ENCODE data around the gene PPP1R13L. TPM values are rescaled to one million over a fixed set of nuclear protein-coding genes. Genes with fewer than 3 reads are reported as not detected.

Gene PPP1R13L, protein sequence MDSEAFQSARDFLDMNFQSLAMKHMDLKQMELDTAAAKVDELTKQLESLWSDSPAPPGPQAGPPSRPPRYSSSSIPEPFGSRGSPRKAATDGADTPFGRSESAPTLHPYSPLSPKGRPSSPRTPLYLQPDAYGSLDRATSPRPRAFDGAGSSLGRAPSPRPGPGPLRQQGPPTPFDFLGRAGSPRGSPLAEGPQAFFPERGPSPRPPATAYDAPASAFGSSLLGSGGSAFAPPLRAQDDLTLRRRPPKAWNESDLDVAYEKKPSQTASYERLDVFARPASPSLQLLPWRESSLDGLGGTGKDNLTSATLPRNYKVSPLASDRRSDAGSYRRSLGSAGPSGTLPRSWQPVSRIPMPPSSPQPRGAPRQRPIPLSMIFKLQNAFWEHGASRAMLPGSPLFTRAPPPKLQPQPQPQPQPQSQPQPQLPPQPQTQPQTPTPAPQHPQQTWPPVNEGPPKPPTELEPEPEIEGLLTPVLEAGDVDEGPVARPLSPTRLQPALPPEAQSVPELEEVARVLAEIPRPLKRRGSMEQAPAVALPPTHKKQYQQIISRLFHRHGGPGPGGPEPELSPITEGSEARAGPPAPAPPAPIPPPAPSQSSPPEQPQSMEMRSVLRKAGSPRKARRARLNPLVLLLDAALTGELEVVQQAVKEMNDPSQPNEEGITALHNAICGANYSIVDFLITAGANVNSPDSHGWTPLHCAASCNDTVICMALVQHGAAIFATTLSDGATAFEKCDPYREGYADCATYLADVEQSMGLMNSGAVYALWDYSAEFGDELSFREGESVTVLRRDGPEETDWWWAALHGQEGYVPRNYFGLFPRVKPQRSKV
- 1.6 and 1.7 TPM in 2 replicates for total RNA-seq

DNA sequence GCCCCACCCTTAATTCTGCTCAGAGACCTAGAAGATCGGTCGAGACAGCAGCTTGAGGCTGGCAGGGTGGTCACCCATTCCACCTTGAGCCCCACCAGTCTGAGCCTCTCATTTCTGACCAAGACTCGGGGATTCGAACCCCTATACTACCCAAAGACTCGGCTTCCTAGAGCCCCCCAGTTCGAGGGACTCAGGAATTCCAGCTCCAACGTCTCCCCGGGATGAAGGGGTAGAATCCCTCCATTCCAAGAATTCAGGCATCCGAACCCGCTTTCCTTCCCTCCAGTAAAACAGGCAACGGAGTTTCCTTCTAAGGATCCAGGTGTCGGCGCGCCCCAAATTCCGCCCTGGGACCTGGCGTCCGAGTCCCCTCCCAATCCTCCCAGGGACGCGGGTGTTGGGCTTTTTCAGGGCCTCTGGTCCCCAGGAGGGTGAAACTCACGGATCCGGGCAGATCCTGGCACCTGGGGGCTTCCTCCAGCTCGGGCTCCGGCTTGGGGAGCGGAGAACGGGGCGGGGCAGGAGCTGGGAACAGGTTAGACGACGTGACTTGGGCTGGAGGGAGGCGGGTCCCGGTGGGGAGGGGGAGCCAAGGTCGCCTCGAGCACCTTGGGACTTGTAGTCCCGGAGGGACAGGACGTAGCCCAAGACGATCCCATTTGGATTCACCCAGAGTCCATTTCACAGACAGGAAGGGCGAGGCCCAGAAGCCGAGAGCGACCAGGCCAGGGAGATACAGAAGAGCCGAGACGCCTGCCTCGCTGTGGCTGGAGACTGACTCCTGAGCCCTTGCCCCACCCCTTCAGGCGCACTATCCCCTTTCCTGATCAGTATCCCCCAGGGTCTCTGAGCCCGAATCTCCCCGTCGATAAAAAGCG, at the start of gene PPP1R13L:
TSS of gene PPP1R13L (minus strand) at position 513 of the 878 bp plus-strand sequence. CDS start 6,751 bp downstream, outside the sequence.

DNA sequence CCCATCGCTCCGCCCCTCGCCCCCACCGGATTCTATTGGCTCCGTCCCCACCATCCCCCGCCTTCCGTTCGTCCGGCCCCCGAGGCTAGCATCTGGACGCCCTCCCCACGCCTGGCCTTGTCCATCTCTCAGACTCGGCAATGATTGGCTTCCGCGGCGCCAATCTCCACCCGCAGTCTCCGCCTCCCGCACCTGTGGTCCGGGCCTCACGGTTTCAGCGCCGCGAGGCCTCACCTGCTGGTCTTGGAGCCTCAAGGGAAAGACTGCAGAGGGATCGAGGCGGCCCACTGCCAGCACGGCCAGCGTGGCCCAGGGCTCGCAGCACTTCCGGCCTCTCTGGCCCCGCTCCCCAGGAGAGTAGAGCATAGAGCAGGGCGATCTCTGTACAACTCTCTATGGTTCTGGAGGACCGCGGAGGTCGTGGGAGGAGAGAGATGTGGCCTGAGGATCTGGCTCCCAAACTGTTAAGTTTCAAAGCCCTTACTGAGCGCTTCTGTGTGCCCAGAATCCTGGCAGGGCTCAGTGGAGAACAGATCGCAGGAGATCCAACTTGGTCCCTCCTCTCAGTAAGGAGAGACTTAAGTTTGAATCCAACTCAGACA, 18.8 kb upstream of the PPP1R13L start, which contains the start of gene ERCC1:
TSS of gene ERCC1 (minus strand) at position 329 of the 602 bp plus-strand sequence. CDS start 543 bp downstream, outside the sequence.

DNA sequence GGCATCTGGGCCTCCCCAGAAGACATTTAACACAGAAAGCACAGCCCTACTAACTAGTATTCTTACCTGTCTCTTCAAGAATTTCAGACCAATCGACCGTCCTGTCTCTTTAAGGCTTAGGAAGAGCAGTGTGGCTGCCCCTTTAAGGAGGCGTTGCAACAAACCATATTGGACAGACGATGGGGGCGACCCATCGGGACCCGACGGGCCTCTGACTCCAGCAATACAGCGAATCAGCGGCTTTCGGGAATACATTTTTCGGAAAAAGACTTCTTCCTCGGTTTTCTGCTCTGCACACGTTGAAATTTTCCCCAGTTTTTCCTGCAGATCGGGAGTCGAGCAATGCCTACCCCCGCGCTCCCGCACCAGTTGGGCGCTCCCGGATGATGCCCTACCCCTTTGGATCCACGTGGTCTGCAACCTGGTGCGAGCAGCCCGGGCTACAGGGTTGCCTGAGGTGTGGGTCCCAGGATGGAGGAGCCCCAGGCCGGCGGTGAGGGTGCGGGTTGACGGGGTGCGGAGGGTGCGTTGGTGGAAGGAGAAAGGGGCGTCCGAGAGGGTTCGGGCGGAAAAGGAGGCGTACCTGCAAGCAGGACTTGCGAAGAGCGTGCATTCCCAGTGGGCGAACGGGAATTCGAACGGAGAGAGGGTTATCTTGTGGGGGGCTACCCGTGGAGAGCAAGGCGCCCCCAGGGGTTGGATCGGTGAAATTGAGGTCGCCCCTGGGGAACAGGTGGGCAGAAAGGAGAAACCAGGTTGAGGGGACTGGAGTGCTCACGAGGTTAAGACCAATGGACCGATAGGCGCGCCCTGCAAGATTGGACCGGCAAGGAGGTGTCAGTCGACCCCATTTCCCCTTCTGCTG, 1.6 kb upstream of the PPP1R13L start, which contains the start of gene POLR1G:
TSS of gene POLR1G (plus strand) at position 419 of the 865 bp plus-strand sequence. CDS start at position 472, 53 bp downstream.

DNA sequence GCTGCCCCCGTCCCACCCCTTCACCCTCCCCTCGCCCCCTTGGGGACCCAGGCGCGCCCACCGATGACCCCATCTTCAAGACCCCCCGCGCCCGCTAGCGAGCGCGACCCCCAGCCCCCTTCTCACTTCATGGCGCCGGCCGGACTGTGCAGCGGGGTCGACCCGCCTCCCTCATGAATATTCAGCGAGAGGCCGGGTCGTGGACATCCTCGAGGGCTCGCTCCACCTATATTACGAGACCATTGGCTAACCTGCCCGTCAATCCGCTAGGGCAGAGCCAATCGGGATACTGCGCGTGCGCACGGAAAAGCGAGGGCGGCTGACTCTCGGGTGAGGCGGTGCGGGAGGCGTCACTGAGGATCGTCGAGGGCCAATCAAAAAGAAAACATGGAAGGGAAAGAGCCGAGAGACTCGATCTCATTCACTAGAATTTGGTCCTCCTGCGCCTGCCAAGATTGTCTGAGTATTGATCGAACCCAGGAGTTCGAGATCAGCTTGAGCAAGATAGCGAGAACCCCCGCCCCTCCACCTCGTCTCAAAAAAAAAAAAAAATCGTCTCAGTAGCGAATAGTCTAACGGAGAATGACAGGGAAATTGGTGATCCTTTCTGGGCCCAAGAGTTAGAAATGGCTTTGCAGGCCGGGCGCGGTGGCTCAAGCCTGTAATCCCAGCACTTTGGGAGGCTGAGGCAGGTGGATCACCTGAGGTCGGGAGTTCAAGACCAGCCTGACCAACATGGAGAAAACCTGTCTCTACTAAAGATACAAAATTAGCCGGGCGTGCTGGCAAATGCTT, 34.3 kb downstream of the PPP1R13L start, which contains the start of gene ERCC2:
TSS of gene ERCC2 (minus strand) at position 164 of the 795 bp plus-strand sequence. CDS start at position 131, 33 bp downstream.

DNA sequence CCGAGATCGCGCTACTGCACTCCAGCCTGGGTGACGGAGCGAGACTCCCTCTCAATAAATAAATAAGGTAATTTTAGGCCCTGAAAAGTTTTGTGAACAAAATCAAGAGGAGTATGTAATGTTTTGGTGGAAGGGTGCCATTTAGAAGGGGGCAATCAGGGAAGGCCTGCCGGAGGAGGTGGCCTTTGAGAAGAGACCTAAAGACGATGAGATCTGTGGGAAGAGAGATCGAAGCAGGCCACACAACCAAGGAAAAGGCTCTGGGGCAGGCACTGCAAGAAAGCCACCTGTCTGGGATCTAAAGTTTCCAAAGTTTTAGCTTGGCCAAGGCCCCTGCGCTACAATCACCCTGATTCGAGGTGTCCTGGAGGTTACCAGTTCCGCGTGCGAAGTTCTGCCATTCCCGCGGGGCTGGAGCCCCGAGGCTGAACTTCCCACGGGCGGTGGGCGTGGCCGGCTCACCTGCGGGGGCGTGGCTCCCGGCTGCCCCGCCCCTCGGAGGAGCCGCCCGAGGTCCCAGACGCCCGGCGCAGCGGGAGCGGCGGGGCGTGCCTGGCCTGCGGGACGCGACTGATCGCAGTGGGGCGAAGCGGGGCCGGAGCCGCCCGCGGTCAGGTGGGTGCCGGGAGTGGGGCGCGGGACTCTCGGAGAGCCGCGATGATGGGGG, 64.5 kb downstream of the PPP1R13L start, which contains the start of gene KLC3:
TSS of gene KLC3 (plus strand) at position 519 of the 667 bp plus-strand sequence. CDS start 4,792 bp downstream, outside the sequence.

Other genes starting within 250 kb of the PPP1R13L start
- 0.14 and 0.18 TPM in 2 replicates for gene NKPD1, start 244.1 kb downstream of the PPP1R13L start, total RNA-seq
- gene TRAPPC6A, start 226.8 kb downstream of the PPP1R13L start, total RNA-seq, result 13.5 and 14.1 TPM in 2 replicates
- gene BLOC1S3, start 226.3 kb downstream of the PPP1R13L start, total RNA-seq, result 2.3 and 2.9 TPM in 2 replicates
- under 0.01 and 0.09 TPM in 2 replicates for gene EXOC3L2, start 159.7 kb downstream of the PPP1R13L start, total RNA-seq
- gene MARK4, start 153.8 kb downstream of the PPP1R13L start, total RNA-seq, result 8.2 and 11.9 TPM in 2 replicates
- under 0.01 TPM in 1 of 2 replicates, not detected in the other for gene CKM, start 82.2 kb downstream of the PPP1R13L start, total RNA-seq
- gene KLC3, start 64.3 kb downstream of the PPP1R13L start, total RNA-seq, result under 0.01 and 0.09 TPM in 2 replicates
- gene ERCC2, start 34.5 kb downstream of the PPP1R13L start, total RNA-seq, result 19.6 and 27.3 TPM in 2 replicates
- 2.8 and 5.4 TPM in 2 replicates for gene POLR1G, start 1.6 kb upstream of the PPP1R13L start, total RNA-seq
- gene ERCC1, start 18.8 kb upstream of the PPP1R13L start, total RNA-seq, result 76.4 and 88.5 TPM in 2 replicates
- 0.57 and 2.7 TPM in 2 replicates for gene FOSB, start 62.9 kb upstream of the PPP1R13L start, total RNA-seq
- 4.7 and 5.9 TPM in 2 replicates for gene RTN2, start 92.0 kb upstream of the PPP1R13L start, total RNA-seq
- gene PPM1N, start 93.4 kb upstream of the PPP1R13L start, total RNA-seq, result 1.4 and 2.6 TPM in 2 replicates
- 41.0 and 46.4 TPM in 2 replicates for gene VASP, start 102.4 kb upstream of the PPP1R13L start, total RNA-seq
- 3.7 and 4.2 TPM in 2 replicates for gene OPA3, start 179.7 kb upstream of the PPP1R13L start, total RNA-seq
- gene GPR4, start 197.1 kb upstream of the PPP1R13L start, total RNA-seq, result not detected in 2 replicates
- 27.9 and 36.7 TPM in 2 replicates for gene EML2, start 234.3 kb upstream of the PPP1R13L start, total RNA-seq